Thyroid gland (tissue), 4 donors: Measurements from ENCODE around the gene RPL21.

Source experiments
- CTCF ChIP-seq, 6 experiments: fragments of 200-600 bp in 3 of 6; fragments of 450-650 bp in 3 of 6; sonication (generic) in 3 of 6; IDR thresholded peaks; one replicate each; pipeline ENCODE4 v1.5.1; 2016 to 2019; ENCODE audit warnings: antibody characterized with exemption in 6 of 6, mild to moderate bottlenecking in 2 of 6, inconsistent platforms in 1 of 6, moderate library complexity in 1 of 6
- POLR2A ChIP-seq, 2 donors: fragments of 450-650 bp; IDR thresholded peaks; one replicate each; pipeline ENCODE4 v1.6.1; 2017; ENCODE audit warnings: antibody characterized with exemption in 2 of 2, mild to moderate bottlenecking in 2 of 2, moderate library complexity in 1 of 2

- TF ChIP-seq CTCF (IDR thresholded peaks at IDR 0.05) (no peak), POLR2A (IDR thresholded peaks at IDR 0.05) (no peak)
Measured at GRCh38 chr13:27302643-27303262, 51.4 kb downstream of the RPL21 start.
